ENCODE results near the gene ACOT12.
"Not testable (repeated sequence)": the region's sequence is repeated elsewhere in the genome, so short reads cannot be mapped to it uniquely, and the experiment has no call there.

The ACOT12 gene

DNA sequence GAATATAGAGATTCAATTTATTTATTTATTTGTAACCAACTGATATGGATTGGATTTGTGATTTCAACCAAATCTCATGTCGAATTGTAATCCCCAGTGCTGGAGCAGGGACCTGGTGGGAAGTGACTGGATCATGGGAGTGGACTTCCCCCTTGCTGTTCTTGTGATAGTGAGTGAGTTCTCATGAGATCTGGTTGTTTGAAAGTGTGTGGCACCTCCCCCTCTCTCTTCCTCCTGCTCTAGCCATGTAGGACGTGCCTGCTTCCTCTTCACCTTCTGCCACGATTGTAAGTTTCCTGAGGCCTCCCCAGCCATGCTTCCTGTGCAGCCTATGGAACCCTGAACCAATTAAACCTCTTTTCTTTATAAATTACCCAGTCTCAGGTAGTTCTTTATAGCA, 55.7 kb downstream of the ACOT12 start:
- not testable (repeated sequence) for DNase-seq (ENCODE audit: low read depth in 2 of 2)

GRCh38 chr5:81337803-81338202, 56.1 kb downstream of the ACOT12 start:
- DNase-seq (ENCODE audit: low read depth in 2 of 2): no peak

DNA sequence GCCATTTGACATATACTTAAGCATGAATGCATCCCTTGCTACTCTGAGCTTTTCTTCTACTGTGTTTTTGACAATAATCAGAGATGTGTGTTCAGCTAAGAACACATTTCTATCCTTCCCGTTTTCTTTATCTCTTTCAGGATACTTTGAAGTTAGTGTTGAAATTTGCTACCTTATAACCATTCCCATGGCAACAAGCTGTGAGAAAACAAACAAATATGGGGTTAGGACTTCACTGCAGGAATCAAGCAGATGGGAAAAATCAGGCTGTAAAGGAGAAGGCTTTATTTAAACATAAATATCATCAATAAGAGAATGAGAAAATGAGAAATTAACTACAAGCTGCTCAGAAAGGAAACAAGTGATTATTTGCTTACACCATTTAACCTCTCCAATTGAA, 57.4 kb downstream of the ACOT12 start:
- no peak for DNase-seq (ENCODE audit: low read depth in 2 of 2)

- DNase-seq (ENCODE audit: low read depth in 2 of 2): no peak
These were observed 58.0 kb downstream of the ACOT12 start for GRCh38 chr5:81335946-81336345.

- no peak for DNase-seq (ENCODE audit: low read depth in 2 of 2)
These were observed 59.5 kb downstream of the ACOT12 start for GRCh38 chr5:81334304-81335061.

DNA sequence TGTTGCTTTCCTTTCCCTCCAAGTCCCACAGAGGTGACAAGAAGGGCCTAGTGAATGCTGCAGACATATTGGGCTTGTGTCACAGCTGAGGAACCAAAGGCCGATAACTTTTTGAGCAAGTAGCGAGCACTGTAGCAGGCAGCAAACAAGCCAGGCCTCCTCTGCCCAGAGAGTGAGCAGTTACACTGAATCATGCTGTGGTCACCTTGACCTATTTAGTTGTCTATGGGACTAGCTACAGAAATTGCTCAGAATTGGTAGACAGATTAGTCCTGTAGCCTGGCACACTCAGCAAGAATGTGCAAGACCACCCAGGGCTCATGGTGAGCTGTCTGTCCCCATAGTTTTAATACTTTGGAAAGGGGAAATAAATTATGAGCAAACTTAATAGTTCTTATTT, 67.4 kb downstream of the ACOT12 start:
- DNase-seq (ENCODE audit: low read depth in 2 of 2): no peak

- DNase-seq (ENCODE audit: low read depth in 2 of 2): no peak
These were observed 76.4 kb downstream of the ACOT12 start for GRCh38 chr5:81317536-81317935.

GRCh38 chr5:81316571-81316970, 77.4 kb downstream of the ACOT12 start:
- DNase-seq (ENCODE audit: low read depth in 2 of 2): no peak

- DNase-seq (ENCODE audit: low read depth in 2 of 2): no peak
These were observed 78.1 kb downstream of the ACOT12 start for GRCh38 chr5:81315830-81316229.

DNA sequence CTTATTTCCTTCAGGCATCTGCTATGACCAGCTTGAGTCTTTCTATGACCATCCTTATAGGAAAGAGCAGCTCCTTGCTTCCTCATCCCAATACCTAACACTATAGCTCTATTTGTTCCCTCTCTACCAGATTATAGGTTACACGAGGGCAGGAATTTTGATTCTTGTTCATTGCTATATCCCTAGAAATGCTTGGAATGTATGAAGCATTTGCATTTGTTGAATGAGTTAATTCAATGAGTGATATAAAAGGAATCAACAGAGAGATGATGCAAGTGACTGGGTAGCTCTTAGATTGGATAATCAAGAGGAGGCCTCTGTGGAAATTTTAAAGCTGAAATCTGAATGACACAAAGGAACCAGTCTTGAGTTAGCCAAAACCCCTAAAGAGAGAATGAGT, 78.6 kb downstream of the ACOT12 start:
- no peak for DNase-seq (ENCODE audit: low read depth in 2 of 2)

- no peak for DNase-seq (ENCODE audit: low read depth in 2 of 2)
These were observed 79.4 kb downstream of the ACOT12 start for GRCh38 chr5:81314581-81314980.

- DNase-seq (ENCODE audit: low read depth in 2 of 2): no peak
These were observed 80.2 kb downstream of the ACOT12 start for GRCh38 chr5:81313686-81314085.

- no peak for DNase-seq (ENCODE audit: low read depth in 2 of 2)
These were observed 80.7 kb downstream of the ACOT12 start for GRCh38 chr5:81313278-81313677.

- no peak for DNase-seq (ENCODE audit: low read depth in 2 of 2)
These were observed 83.4 kb downstream of the ACOT12 start for GRCh38 chr5:81310402-81311063.

GRCh38 chr5:81308836-81309235, 85.1 kb downstream of the ACOT12 start:
- DNase-seq (ENCODE audit: low read depth in 2 of 2): no peak

DNA sequence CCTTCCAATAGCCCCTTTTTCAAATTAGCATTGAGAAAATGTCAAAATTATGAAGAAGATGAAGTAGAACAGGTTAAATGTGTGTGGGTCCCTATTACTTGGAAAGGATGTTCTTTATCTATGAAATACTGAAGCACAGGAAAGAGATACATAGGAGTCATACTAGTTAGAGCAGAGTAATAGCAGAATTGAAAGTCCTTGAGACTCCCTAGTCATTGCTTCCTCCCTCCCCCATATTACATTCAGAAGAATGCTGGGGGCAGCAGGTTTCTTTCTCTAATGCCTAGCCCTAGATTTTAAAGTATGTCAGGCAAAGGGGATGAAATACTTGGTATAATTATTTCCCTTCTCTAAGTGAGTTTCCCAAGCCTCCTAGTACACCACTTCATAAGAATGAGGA, 88.1 kb downstream of the ACOT12 start:
- no peak for DNase-seq (ENCODE audit: low read depth in 2 of 2)

DNA sequence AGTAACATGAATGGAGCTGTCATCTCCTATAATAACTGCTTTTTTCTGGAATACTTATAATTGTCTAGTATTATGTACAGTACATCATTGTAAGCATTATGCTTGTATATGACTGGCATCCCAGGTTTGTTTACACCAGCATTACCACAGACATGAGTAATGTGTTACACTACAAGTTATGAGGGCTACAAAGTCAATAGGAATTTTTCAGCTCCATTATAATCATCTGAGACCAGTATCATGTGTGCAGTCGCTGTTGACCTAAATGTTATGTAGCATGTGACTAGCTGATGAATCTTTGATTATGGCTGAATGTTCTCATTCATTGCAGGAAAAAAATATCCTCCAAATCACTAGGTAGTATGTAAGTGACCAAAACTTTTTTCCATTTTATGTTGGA, 90.4 kb downstream of the ACOT12 start:
- DNase-seq (ENCODE audit: low read depth in 2 of 2): no peak

DNA sequence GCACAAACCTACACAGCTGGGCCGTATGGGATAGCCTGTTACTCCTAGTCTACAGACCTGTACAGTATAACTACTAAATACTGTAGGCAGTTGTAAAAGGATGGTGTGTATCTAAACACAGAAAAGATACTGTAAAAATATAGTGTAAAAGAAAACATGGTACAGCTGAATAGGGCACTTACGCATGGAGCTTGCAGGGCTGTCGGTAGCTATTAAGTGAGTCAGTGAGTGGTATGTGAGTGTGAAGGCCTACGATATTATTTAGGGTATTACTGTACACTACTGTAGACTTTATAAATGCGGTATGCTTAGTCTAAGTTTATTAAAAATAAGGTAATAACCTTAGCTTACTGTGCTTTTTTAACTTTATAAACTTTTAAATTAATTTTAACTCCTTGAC, 91.3 kb downstream of the ACOT12 start:
- DNase-seq (ENCODE audit: low read depth in 2 of 2): no peak

DNA sequence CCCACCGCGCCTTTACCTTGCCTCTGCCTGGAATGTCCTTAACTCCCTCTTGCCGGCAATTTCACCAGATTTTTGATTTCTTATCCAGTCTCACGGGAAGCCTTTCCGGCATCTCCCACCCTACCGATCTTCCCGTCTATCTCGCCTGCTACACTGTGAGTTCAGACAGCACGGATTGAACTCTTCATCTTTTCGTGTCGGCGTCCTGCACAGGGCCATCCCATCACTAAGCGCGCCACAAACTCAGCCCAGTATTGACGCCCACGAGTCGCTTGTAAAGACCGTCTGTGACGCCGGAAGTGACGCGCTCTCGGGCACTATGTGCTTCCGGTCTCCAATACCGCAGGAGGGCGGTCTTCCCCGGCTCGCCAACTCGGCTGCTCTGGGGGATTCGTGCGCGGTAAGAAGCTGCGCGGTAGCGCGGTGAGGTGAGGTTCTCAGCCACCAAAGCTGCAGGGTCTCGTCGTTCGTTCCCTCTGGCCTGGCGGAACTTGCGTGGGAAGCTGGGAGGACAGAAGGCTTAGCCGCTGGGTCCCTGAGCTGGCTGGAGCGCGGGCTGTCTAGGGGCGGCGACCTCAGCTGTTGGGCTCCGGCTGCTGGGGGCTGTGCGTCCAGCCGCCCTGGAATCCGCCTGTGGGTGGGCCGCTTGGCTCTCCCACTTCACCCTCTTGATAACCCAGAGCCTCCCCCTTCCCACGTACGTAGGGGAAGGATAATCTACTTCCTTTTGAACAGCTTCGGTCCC, 92.5 kb downstream of the ACOT12 start, which contains the start of gene ZCCHC9:
Gene ZCCHC9, plus strand, starts transcription at position 317 of the 745 bp plus-strand sequence. CDS start 3,171 bp downstream, outside the sequence.
- peak; percentile 87 to 91 for DNase-seq (ENCODE audit: low read depth in 2 of 2)

GRCh38 chr5:81300921-81301270, 93.0 kb downstream of the ACOT12 start:
- no peak for DNase-seq (ENCODE audit: low read depth in 2 of 2)

DNA sequence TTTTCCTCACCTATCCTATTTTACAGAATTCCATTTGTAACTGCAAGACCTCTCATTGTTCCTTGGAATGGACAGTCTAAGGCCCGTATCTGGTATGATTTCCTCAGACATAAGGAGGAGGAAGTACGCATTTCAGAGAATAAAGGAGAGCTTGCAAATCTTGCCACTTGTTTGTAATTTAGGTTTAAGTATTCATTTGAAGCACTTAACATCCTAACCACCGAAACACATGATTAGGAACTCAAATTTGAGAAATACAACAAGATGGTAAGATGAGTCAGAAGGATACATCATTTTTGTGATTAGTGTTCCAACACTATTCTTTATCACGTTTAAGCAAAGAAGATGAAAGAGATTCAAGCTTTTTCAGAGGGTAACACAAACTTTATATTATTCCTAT, 96.4 kb downstream of the ACOT12 start:
- no peak for DNase-seq (ENCODE audit: low read depth in 2 of 2)

- not testable (repeated sequence) for DNase-seq (ENCODE audit: low read depth in 2 of 2)
These were observed 99.9 kb downstream of the ACOT12 start for GRCh38 chr5:81294021-81294420.

- no peak for DNase-seq (ENCODE audit: low read depth in 2 of 2)
These were observed 101.8 kb downstream of the ACOT12 start for GRCh38 chr5:81292130-81292529.
